Measurements from ENCODE around the gene SLC34A2.

SLC34A2 gene

GRCh38 chr4:25725870-25726269, 70.2 kb downstream of the SLC34A2 start:
- DNase-seq (ENCODE audit: low read depth) = no peak

- DNase-seq (ENCODE audit: low read depth) = no peak
Observed at GRCh38 chr4:25727711-25728493, 72.3 kb downstream of the SLC34A2 start.
